ENCODE data around the gene COX7A2L.
"Not testable (repeated sequence)": the region's sequence is repeated elsewhere in the genome, so short reads cannot be mapped to it uniquely, and the experiment has no call there.

Gene COX7A2L

GRCh38 chr2:42337846-42338566 is 23.0 kb downstream of the COX7A2L start:
- DNase-seq, result no peak

GRCh38 chr2:42337356-42337820 is 23.6 kb downstream of the COX7A2L start:
- DNase-seq, result no peak

GRCh38 chr2:42336361-42336965 is 24.6 kb downstream of the COX7A2L start:
- DNase-seq, result no peak

- DNase-seq, result no peak
Measured at GRCh38 chr2:42335514-42336104, 25.4 kb downstream of the COX7A2L start.

GRCh38 chr2:42334865-42335264 is 26.2 kb downstream of the COX7A2L start:
- DNase-seq, result not testable (repeated sequence)

- DNase-seq, result no peak
Measured at GRCh38 chr2:42334220-42334619, 26.8 kb downstream of the COX7A2L start.

- DNase-seq, result no peak
Measured at GRCh38 chr2:42333579-42333978, 27.4 kb downstream of the COX7A2L start.

- no peak for DNase-seq
Measured at GRCh38 chr2:42332575-42332974, 28.4 kb downstream of the COX7A2L start.

GRCh38 chr2:42331569-42332284 is 29.3 kb downstream of the COX7A2L start:
- DNase-seq, result no peak

- no peak for DNase-seq
Measured at GRCh38 chr2:42329736-42330135, 31.3 kb downstream of the COX7A2L start.

GRCh38 chr2:42328923-42329322 is 32.1 kb downstream of the COX7A2L start:
- DNase-seq, result no peak

GRCh38 chr2:42328148-42328833 is 32.7 kb downstream of the COX7A2L start:
- no peak for DNase-seq

GRCh38 chr2:42327125-42327524 is 33.9 kb downstream of the COX7A2L start:
- no peak for DNase-seq

GRCh38 chr2:42325609-42326008 is 35.4 kb downstream of the COX7A2L start:
- no peak for DNase-seq

GRCh38 chr2:42324949-42325348 is 36.1 kb downstream of the COX7A2L start:
- no peak for DNase-seq

GRCh38 chr2:42324244-42324643 is 36.8 kb downstream of the COX7A2L start:
- no peak for DNase-seq

GRCh38 chr2:42321452-42322064 is 39.5 kb downstream of the COX7A2L start:
- DNase-seq, result no peak

- no peak for DNase-seq
Measured at GRCh38 chr2:42319265-42319664, 41.8 kb downstream of the COX7A2L start.

GRCh38 chr2:42317945-42318344 is 43.1 kb downstream of the COX7A2L start:
- DNase-seq, result no peak

GRCh38 chr2:42317486-42317885 is 43.5 kb downstream of the COX7A2L start:
- DNase-seq, result no peak

GRCh38 chr2:42316910-42317309 is 44.1 kb downstream of the COX7A2L start:
- no peak for DNase-seq

GRCh38 chr2:42315844-42316470 is 45.1 kb downstream of the COX7A2L start:
- DNase-seq, result no peak
